OCI-LY7 (cell line): ENCODE measurements around the gene MRNIP.

Experiments used
- CTCF ChIP-seq: fragments of 200-600 bp; sonication (generic); conservative IDR thresholded peaks from 2 replicates; pipeline ENCODE4 v1.5.1; 2014; ENCODE audit warnings: mild to moderate bottlenecking, antibody characterized with exemption, low read length, moderate library complexity, mixed read lengths
- EZH2phosphoT487 ChIP-seq: fragments of 200-600 bp; sonication (generic); IDR thresholded peaks from 2 replicates; pipeline ENCODE4 v1.6.1; 2018; ENCODE audit warnings: low read depth, borderline replicate concordance, mild to moderate bottlenecking, mixed run types, antibody characterized with exemption, low read length, moderate library complexity, mixed read lengths

GRCh38 chr5:179901462-179901861 lies 42.8 kb upstream of the MRNIP start:
- no peak for TF ChIP-seq CTCF
- no peak for TF ChIP-seq EZH2phosphoT487
